Sigmoid colon (tissue), 7 donors: ENCODE data around the gene CDH20. TPM values are rescaled to one million over a fixed set of nuclear protein-coding genes. Genes with fewer than 3 reads are reported as not detected.

Experiments
- DNase-seq: peaks from one replicate; pipeline ENCODE4 v3.0.0-alpha.2; 2019
- H3K27ac ChIP-seq, 4 donors: fragments of 200-600 bp; sonication (generic); one replicate each; pipeline ENCODE4 v1.5.1; 2016 to 2019; ENCODE audit warnings: mild to moderate bottlenecking in 1 of 4
- H3K27me3 ChIP-seq, 3 donors: fragments of 200-600 bp; sonication (generic); one replicate each; pipeline ENCODE4 v1.5.1; 2019; ENCODE audit warnings: mild to moderate bottlenecking in 1 of 3
- H3K36me3 ChIP-seq, 4 donors: fragments of 200-600 bp; sonication (generic); one replicate each; pipeline ENCODE4 v1.5.1; 2016 to 2019
- H3K4me1 ChIP-seq, 4 donors: fragments of 200-600 bp; sonication (generic); one replicate each; pipeline ENCODE4 v1.5.1; 2017 to 2019
- H3K4me3 ChIP-seq, 4 donors: fragments of 200-600 bp; sonication (generic); one replicate each; pipeline ENCODE4 v1.5.1; 2017 to 2019; ENCODE audit warnings: mild to moderate bottlenecking in 2 of 4, moderate library complexity in 1 of 4
- H3K9me3 ChIP-seq, 4 donors: fragments of 200-600 bp in 3 of 4; sonication (generic) in 3 of 4; one replicate each; pipeline versions ENCODE4 v1.5.1 to v1.6.1; 2013 to 2019
- CTCF ChIP-seq, 4 experiments: fragments of 450-650 bp in 3 of 4; fragments of 200-600 bp in 1 of 4; IDR thresholded peaks; one replicate each; pipeline ENCODE4 v1.5.1; 2016 to 2019; ENCODE audit warnings: antibody characterized with exemption in 4 of 4, mild to moderate bottlenecking in 3 of 4, moderate library complexity in 2 of 4
- EP300 ChIP-seq, 4 donors: sonication (generic); formaldehyde crosslinking; IDR thresholded peaks; one replicate each; pipeline ENCODE4 v1.6.1; 2017; ENCODE audit warnings: antibody characterized with exemption in 4 of 4
- POLR2A ChIP-seq, 2 donors: fragments of 450-650 bp; IDR thresholded peaks; one replicate each; pipeline ENCODE4 v1.6.1; 2016; ENCODE audit warnings: antibody characterized with exemption in 2 of 2, mild to moderate bottlenecking in 2 of 2, moderate library complexity in 2 of 2
- POLR2AphosphoS5 ChIP-seq, 4 donors: sonication (generic); formaldehyde crosslinking; IDR thresholded peaks; one replicate each; pipeline ENCODE4 v1.6.1; 2017; ENCODE audit warnings: antibody characterized with exemption in 4 of 4
- WGBS, 2 donors: extraction: QIAGEN DNeasy Blood & Tissue Kit; methylation state at CpG; one replicate each; pipeline ENCODE4 v1.1.7; 2013; 5-methylcytosine and 5-hydroxymethylcytosine counted together
- intact Hi-C: fragments of 100-400 bp; cut with DNase I; formaldehyde crosslinking; loops from one replicate; pipeline ENCODE4 v1.15.1; 2023
- polyA plus RNA-seq, 3 donors: library from polyadenylated mRNA; stranded (reverse); fragments of 200-250 nt; gene quantifications; one replicate each; pipeline ENCODE4 v1.2.3, GENCODE V29; 2013
- total RNA-seq, 4 donors: library from RNA; depleted of rRNA; stranded (reverse); fragments of >200 nt; gene quantifications; one replicate each; pipeline ENCODE4 v1.1.0, GENCODE V29; 2016
- donor health status: healthy with polysubstance abuse.
- donor health status: Bipolar disorder and iron deficiency.
- donor health status: healthy.

Gene CDH20
- total and polyA plus RNA-seq, 7 donors = under 0.01 to 0.33 (median 0.21) TPM; not detected in 3

GRCh38 chr18:61535401-61535800, 202.2 kb downstream of the CDH20 start:
- H3K4me1 ChIP-seq = no peaks in the 10 kb centered on the region
- no peaks in the 10 kb centered on the region for H3K36me3 ChIP-seq
- no peak for DNase-seq
- TF ChIP-seq POLR2AphosphoS5 (IDR thresholded peaks at IDR 0.05) (no peak), EP300 (IDR thresholded peaks at IDR 0.05) (no peak), CTCF (IDR thresholded peaks at IDR 0.05) (no peak), POLR2A (IDR thresholded peaks at IDR 0.05) (no peak)
- H3K27me3 ChIP-seq = no peaks in the 10 kb centered on the region
- H3K4me3 ChIP-seq = no peak overlapping the region
- intact Hi-C loops = no loop called here
- 82 to 89% methylated on average over 4 of the region's 4 CpGs for WGBS, 2 donors
- H3K27ac ChIP-seq = no peak overlapping the region
- H3K9me3 ChIP-seq = no peaks in the 10 kb centered on the region

- intact Hi-C loops = no loop called here
- Histone ChIP-seq H3K4me1 (peaks cover 0 to 3% (median 0%) of the 10 kb centered on the region in 4 donors), H3K9me3 (no peaks in the 10 kb centered on the region), H3K27me3 (no peaks in the 10 kb centered on the region), H3K4me3 (no peak overlapping the region), H3K36me3 (no peaks in the 10 kb centered on the region), H3K27ac (no peak overlapping the region)
- TF ChIP-seq POLR2A (IDR thresholded peaks at IDR 0.05) (no peak), CTCF (IDR thresholded peaks at IDR 0.05) (no peak), POLR2AphosphoS5 (IDR thresholded peaks at IDR 0.05) (no peak), EP300 (IDR thresholded peaks at IDR 0.05) (no peak)
- DNase-seq = no peak
- WGBS, 2 donors = 87 to 94% methylated on average over 7 of the region's 7 CpGs
Measured at GRCh38 chr18:61541673-61542072, 208.4 kb downstream of the CDH20 start.

GRCh38 chr18:61542596-61542995, 209.4 kb downstream of the CDH20 start:
- no peaks in the 10 kb centered on the region for H3K36me3 ChIP-seq
- H3K4me1 ChIP-seq = peaks cover 0 to 4% (median 0%) of the 10 kb centered on the region in 4 donors
- 82 to 85% methylated on average over 2 of the region's 2 CpGs for WGBS, 2 donors
- no peaks in the 10 kb centered on the region for H3K27me3 ChIP-seq
- TF ChIP-seq EP300 (IDR thresholded peaks at IDR 0.05) (no peak), CTCF (IDR thresholded peaks at IDR 0.05) (no peak), POLR2A (IDR thresholded peaks at IDR 0.05) (no peak)
- intact Hi-C loops = no loop called here
- H3K9me3 ChIP-seq = no peaks in the 10 kb centered on the region
- no peak for DNase-seq
- no peak overlapping the region for H3K4me3 ChIP-seq
- H3K27ac ChIP-seq = no peak overlapping the region

- Histone ChIP-seq H3K4me1 (peaks cover 0 to 4% (median 0%) of the 10 kb centered on the region in 4 donors), H3K27ac (no peak overlapping the region), H3K27me3 (no peaks in the 10 kb centered on the region), H3K36me3 (no peaks in the 10 kb centered on the region), H3K4me3 (no peak overlapping the region), H3K9me3 (no peaks in the 10 kb centered on the region)
- TF ChIP-seq POLR2AphosphoS5 (IDR thresholded peaks at IDR 0.05) = no peak
- no peak for TF ChIP-seq POLR2A (IDR thresholded peaks at IDR 0.05)
- TF ChIP-seq EP300 (IDR thresholded peaks at IDR 0.05) = no peak
- TF ChIP-seq CTCF (IDR thresholded peaks at IDR 0.05) = no peak
- intact Hi-C loops = no loop called here
- no peak for DNase-seq
- WGBS, 2 donors = 62 to 72% methylated on average over 1 of the region's 1 CpG
Measured at GRCh38 chr18:61543518-61543917, 210.3 kb downstream of the CDH20 start.

- no peak for DNase-seq
- no peak overlapping the region for H3K4me3 ChIP-seq
- no peaks in the 10 kb centered on the region for H3K9me3 ChIP-seq
- whole genome bisulfite sequencing, 2 donors = 79 to 87% methylated on average over 10 of the region's 10 CpGs
- no peaks in the 10 kb centered on the region for H3K27me3 ChIP-seq
- H3K36me3 ChIP-seq = no peaks in the 10 kb centered on the region
- no peak overlapping the region for H3K27ac ChIP-seq
- no peak for TF ChIP-seq CTCF (IDR thresholded peaks at IDR 0.05)
- no peak for TF ChIP-seq EP300 (IDR thresholded peaks at IDR 0.05)
- TF ChIP-seq POLR2A (IDR thresholded peaks at IDR 0.05) = no peak
- no peak for TF ChIP-seq POLR2AphosphoS5 (IDR thresholded peaks at IDR 0.05)
- H3K4me1 ChIP-seq = peaks cover 0 to 4% (median 0%) of the 10 kb centered on the region in 4 donors
- intact Hi-C loops = no loop called here
Measured at GRCh38 chr18:61544178-61544577, 210.9 kb downstream of the CDH20 start.
